ENCODE measurements around the gene PTPRD. TPM values are rescaled to one million over a fixed set of nuclear protein-coding genes. Genes with fewer than 3 reads are reported as not detected.

PTPRD gene
- total RNA-seq, 1 donor from 2014 or later: 15.6 TPM

DNA sequence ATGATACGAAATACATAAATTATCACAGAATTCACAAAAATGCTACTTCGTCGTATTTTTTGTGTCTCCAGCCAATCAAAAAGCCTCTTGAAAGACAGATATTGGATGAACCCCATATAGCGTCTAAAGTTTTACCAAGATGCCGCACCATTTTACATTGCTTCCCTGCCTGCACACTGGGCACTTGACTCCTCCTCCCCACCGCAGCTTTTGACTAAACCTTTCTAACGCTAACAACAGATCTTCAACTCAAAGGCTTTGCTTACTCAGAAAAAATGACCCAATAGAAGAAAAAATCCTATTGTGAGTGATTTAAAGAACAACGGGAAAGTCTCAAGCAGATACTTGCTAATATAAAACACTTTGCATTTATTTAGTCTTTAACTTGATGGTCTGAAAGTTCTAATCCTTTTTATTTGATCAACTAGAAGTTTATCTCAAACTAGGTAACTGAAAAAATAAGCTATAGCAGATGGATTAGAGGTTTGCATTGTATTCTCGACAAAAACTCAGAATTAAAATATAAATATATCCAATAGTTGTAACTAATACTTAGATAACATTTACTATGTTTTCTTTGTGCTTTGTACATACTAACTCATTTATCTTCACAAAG lies 2204.1 kb downstream of the PTPRD start:
- H3K27ac ChIP-seq (replicated peaks): no peak overlapping the region
- H3K36me3 ChIP-seq: no peaks in the 10 kb centered on the region
- no peak for DNase-seq
- no peaks in the 10 kb centered on the region for H3K4me1 ChIP-seq
- intact Hi-C loops (cut with micrococcal nuclease): no loop called here
- no peak overlapping the region for H3K4me3 ChIP-seq
- TF ChIP-seq, protein P1, sequence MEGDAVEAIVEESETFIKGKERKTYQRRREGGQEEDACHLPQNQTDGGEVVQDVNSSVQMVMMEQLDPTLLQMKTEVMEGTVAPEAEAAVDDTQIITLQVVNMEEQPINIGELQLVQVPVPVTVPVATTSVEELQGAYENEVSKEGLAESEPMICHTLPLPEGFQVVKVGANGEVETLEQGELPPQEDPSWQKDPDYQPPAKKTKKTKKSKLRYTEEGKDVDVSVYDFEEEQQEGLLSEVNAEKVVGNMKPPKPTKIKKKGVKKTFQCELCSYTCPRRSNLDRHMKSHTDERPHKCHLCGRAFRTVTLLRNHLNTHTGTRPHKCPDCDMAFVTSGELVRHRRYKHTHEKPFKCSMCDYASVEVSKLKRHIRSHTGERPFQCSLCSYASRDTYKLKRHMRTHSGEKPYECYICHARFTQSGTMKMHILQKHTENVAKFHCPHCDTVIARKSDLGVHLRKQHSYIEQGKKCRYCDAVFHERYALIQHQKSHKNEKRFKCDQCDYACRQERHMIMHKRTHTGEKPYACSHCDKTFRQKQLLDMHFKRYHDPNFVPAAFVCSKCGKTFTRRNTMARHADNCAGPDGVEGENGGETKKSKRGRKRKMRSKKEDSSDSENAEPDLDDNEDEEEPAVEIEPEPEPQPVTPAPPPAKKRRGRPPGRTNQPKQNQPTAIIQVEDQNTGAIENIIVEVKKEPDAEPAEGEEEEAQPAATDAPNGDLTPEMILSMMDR (IDR thresholded peaks at IDR 0.05; ENCODE audit: borderline replicate concordance): no peak
- no peaks in the 10 kb centered on the region for H3K9me3 ChIP-seq (replicated peaks)
- H3K27me3 ChIP-seq (ENCODE audit: low read depth): no peaks in the 10 kb centered on the region

DNA sequence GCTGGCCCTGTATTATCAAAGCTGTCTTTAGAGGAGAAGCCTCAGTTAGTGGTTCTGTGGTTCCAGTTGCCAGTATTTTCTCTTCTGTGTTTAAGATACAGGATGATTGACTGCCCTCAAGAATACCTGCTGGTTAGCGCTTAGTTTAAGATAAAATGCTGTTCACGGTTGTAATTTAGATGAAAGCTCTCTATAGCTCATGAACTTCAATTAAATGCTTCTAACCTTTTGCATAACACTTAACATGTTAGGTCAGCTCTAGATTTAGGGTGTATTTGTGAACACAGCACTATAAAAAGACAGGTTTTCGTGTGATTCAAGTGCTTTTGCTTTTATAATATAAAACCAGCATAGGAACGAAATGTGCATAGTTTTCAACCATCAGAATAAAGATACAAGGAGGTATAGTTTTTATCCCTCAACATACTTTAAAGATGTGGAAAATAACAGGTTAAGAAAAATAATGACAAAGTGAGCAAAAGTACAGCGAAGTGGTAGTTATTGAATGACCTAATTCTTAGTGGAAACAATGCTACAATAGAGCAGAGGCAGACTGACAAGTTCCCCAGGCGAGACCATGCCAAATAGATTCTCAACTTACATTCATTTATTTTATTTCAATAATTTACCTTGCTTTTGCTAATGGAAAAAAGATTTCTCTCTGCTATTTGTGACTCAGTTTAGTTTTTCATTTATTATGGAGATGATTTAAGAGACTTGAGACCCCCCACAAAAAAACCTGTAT lies 2210.7 kb downstream of the PTPRD start:
- no peaks in the 10 kb centered on the region for H3K9me3 ChIP-seq (replicated peaks)
- DNase-seq: no peak
- no peak overlapping the region for H3K27ac ChIP-seq (replicated peaks)
- TF ChIP-seq, protein P1 (IDR thresholded peaks at IDR 0.05; ENCODE audit: borderline replicate concordance): no peak
- no peaks in the 10 kb centered on the region for H3K4me1 ChIP-seq
- intact Hi-C loops (cut with micrococcal nuclease): no loop called here
- H3K27me3 ChIP-seq (ENCODE audit: low read depth): no peaks in the 10 kb centered on the region
- no peaks in the 10 kb centered on the region for H3K36me3 ChIP-seq
- H3K4me3 ChIP-seq: no peak overlapping the region

- no peaks in the 10 kb centered on the region for H3K27me3 ChIP-seq (ENCODE audit: low read depth)
- no peaks in the 10 kb centered on the region for H3K4me1 ChIP-seq
- DNase-seq: no peak
- H3K4me3 ChIP-seq: no peak overlapping the region
- H3K9me3 ChIP-seq (replicated peaks): no peaks in the 10 kb centered on the region
- H3K36me3 ChIP-seq: no peaks in the 10 kb centered on the region
- TF ChIP-seq, protein P1 (IDR thresholded peaks at IDR 0.05; ENCODE audit: borderline replicate concordance): no peak
- intact Hi-C loops (cut with micrococcal nuclease): no loop called here
- no peak overlapping the region for H3K27ac ChIP-seq (replicated peaks)
Observed at GRCh38 chr9:8400378-8400777, 2212.4 kb downstream of the PTPRD start.

DNA sequence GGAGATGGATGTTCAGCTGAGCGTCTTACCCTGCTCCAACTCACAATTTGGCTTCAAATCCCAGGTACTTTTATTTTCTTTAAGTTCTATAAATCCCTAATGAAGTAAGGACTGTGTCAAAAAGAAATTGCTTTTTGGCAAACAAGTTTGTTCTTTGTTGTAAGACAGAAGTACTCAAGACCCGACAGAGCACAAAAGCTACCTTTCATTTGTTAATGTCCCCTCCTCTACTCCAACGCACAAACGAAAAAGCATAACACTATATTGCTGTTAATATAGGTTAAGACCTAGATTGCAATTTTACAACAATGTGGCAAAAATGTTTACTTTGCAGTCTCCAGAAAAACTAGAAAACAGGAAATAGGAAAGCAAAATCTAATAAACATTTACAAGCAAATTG lies 2217.8 kb downstream of the PTPRD start:
- Histone ChIP-seq H3K4me3 (no peak overlapping the region), H3K36me3 (no peaks in the 10 kb centered on the region), H3K27ac (replicated peaks) (no peak overlapping the region), H3K4me1 (no peaks in the 10 kb centered on the region), H3K9me3 (replicated peaks) (no peaks in the 10 kb centered on the region), H3K27me3 (ENCODE audit: low read depth) (no peaks in the 10 kb centered on the region)
- no peak for DNase-seq
- TF ChIP-seq, protein P1 (IDR thresholded peaks at IDR 0.05; ENCODE audit: borderline replicate concordance): no peak
- intact Hi-C loops (cut with micrococcal nuclease): no loop called here

DNA sequence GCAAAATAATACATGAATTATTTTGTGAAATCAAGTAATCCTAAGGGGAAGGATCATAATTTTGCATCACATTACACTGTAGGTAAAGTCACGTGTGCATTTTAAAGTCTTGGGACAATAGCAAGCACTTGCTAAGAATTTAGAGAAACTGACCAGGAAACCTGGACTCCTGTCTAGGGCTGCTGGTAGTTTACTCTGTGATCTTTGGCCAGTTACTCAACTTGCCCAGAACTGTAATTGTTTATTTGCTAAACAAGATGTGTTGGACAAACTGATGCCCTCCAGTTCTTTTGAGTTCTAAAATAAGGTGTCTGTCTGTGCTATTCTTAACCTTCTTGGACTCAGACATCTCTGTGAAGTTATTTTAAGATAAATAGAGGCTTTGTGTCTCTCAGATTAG lies 2218.5 kb downstream of the PTPRD start:
- Histone ChIP-seq H3K36me3 (no peaks in the 10 kb centered on the region), H3K9me3 (replicated peaks) (no peaks in the 10 kb centered on the region), H3K4me1 (no peaks in the 10 kb centered on the region), H3K27ac (replicated peaks) (no peak overlapping the region), H3K4me3 (no peak overlapping the region), H3K27me3 (ENCODE audit: low read depth) (no peaks in the 10 kb centered on the region)
- intact Hi-C loops (cut with micrococcal nuclease): no loop called here
- TF ChIP-seq, protein P1 (IDR thresholded peaks at IDR 0.05; ENCODE audit: borderline replicate concordance): no peak
- DNase-seq: no peak
